ENCODE results near the gene GOT2.
"Not testable (repeated sequence)": the region's sequence is repeated elsewhere in the genome, so short reads cannot be mapped to it uniquely, and the experiment has no call there.

GOT2 gene

DNA sequence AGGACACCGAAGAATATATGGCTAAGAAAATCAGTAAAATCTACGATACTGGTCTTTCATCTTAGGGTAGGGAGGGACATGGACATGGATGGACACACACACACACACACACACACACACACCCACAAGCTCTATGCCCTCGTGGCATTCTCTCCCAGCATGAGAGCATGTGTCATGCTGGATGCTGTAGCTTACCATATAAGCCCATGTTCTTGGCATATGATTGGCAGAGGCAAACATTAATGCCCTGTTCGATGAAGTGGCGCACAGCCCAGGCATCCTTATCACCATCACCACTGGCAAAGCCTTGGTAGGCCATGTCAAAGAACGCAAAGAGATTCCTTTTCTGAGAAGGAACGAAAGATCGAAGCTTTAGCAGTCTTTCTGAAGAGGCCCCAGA is 17.6 kb downstream of the GOT2 start:
- DNase-seq = no peak

GRCh38 chr16:58713742-58714141 is 20.4 kb downstream of the GOT2 start:
- no peak for DNase-seq

- DNase-seq = no peak
Measured at GRCh38 chr16:58709333-58709732, 24.8 kb downstream of the GOT2 start.

GRCh38 chr16:58699151-58699550 is 35.0 kb downstream of the GOT2 start:
- no peak for DNase-seq

DNA sequence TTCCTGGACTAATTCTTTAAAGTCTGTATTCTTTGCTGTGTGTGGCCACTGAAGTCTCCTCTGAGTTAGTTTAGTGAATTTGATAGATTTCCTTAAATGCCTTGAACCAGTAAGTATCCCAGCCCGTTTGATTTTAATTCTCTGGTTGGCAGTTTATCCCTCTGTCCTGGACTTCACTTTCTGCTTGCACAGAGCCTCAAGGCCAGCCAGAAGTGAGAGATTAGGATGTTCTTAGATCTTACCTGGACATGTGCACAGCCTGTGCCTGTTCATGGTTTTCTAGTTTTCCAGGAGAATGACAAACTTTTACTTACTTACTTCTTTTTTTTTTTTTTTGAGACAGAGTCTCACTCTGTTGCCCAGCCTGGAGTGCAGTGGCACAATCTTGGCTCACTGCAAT is 38.7 kb downstream of the GOT2 start:
- DNase-seq = no peak

- DNase-seq = no peak
Measured at GRCh38 chr16:58692450-58692849, 41.7 kb downstream of the GOT2 start.

GRCh38 chr16:58686985-58687706 is 47.0 kb downstream of the GOT2 start:
- not testable (repeated sequence) for DNase-seq

DNA sequence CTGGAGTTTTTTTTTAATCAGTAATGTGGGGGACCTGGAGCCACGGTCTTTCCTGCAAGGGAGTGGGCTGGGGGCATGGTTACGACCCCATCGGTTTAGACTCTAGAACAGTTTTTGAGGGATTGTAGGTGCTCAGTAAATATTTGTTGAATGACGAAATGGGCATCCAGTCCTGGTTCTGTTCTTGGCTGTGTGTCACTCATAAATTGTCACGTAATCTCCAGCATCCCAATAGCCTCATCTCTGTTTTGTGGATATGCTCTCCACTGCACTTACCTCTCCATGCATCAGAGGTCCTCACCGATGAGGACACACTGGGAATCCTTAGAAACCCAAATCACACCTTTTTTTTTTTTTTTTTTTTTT is 49.0 kb downstream of the GOT2 start:
- no peak for DNase-seq

GRCh38 chr16:58684354-58685083 is 49.6 kb downstream of the GOT2 start, which contains the start of gene SLC38A7:
Gene SLC38A7 (minus strand): TSS chr16:58684770. CDS start chr16:58680126, 4,644 bp downstream.
- peak; percentile 74 for DNase-seq

- DNase-seq = no peak
Measured at GRCh38 chr16:58684001-58684353, 50.1 kb downstream of the GOT2 start.

GRCh38 chr16:58679763-58680162 is 54.4 kb downstream of the GOT2 start:
- DNase-seq = no peak

DNA sequence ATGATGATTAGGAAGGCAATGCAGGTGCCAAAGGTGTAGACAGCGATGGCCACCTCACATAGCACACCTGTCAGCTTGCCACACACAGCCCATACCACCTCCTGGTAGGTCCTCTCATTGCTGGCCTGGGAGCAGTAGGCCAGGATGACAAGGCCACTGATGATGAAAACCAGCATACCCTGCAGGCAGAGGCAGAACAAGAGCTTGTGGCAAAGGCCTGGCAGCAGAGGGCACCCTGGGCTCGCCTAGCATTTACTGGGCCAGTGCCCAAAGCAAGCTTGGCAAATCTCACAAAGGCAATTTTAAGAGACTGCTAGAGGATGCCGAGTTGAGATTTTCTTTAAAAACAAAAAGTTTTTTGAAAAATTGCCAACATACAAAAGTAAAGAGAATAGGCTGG is 55.4 kb downstream of the GOT2 start:
- DNase-seq = no peak

GRCh38 chr16:58678269-58678668 is 55.8 kb downstream of the GOT2 start:
- no peak for DNase-seq

DNA sequence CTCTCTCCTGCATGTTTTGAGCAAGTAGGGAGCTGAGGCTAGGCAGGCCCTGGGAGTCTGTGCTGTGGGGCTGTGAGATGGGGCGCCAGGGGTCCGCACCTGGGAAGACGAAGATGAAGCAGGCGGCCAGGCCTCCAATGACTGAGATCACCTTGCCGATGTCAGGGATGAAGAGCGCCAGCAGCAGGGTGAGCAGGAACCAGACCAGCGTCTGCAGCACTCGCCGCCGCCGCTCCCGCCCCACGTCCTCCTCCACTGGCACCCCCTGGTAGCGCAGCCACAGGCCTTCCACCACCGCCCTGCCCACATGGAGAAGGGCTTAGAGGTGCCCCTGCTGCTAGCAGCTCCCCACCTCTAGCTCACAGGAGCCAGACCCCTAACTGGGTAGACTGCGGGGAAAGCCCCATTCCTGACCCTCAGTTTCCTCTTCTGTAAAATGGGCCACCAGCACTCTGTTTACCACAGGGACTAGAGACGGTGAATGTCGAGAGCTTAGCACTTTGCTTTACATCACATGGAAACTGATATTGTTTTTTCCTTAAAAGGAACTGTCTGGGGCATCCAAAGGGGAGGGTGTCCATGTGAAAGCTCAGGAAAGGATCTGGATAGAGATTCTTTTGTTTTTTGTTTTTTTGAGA is 63.1 kb downstream of the GOT2 start:
- DNase-seq = no peak

DNA sequence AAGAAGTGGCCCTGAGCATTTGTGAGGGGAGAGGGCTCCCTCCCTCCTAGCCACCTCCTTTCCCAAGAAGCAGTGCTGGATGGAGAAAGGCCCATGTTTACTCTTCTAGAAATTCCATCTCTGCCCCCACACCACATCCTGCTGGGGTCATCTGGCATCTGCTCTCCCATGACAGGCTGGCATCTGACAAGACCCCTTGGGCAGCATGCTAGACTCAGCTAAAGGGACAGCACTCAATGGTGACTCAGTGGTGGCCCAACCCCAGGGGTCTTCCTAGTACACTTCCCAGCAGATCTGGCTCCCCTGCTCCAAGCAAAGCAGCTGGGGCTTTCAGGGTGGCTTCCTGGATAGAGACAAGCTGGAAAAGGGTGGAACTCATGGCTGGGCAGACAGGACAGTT is 63.9 kb downstream of the GOT2 start:
- no peak for DNase-seq

DNA sequence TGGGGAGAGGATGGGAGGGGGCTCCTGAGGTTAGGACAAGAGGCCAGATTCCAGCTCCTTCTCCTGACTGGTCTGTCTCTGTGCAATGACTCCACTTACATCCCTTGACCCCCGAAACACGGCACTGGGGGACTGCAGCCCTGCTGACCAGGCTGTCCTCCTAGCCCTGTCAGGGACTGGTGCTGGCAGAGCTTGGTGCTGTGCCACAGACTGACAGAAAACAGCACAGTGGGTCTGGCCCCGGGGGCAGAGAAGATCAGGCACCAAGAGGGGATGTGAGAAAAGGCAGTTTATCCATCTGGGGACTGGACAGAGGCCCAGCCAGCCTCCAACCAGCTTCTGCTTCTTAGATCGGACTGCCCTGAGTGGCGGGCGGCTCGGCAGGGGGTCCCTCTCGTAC is 68.9 kb downstream of the GOT2 start:
- no peak for DNase-seq

DNA sequence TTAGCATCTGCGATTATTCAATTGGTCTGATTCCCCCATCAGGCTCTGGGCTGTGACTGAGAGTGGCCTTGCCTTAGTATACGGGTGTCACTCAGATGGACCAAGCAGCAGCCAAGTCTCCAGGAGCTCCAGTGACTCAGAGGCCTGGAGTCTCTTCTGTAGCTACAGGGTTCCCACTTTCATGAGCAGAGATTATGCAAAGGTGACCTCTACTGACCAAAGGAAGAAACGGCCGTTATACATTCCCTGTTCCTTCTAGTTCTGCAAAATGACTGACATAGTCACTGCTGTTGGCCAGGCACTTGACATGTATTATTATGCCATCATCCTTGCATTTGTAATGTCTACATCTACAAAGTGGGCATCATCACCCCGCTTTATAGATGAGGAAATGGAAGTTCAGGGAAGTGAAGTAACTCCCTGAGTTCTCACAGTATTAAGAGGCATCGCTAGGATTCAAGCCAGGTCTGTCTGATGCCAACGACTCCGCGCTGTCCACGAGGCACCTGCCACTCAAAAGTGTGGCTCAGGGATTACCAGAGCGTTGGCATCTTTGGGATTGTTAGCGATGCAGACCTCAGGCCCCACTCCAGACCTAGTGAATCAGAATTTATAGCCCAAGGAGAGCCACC is 72.8 kb downstream of the GOT2 start:
- peak; percentile 14 for DNase-seq

DNA sequence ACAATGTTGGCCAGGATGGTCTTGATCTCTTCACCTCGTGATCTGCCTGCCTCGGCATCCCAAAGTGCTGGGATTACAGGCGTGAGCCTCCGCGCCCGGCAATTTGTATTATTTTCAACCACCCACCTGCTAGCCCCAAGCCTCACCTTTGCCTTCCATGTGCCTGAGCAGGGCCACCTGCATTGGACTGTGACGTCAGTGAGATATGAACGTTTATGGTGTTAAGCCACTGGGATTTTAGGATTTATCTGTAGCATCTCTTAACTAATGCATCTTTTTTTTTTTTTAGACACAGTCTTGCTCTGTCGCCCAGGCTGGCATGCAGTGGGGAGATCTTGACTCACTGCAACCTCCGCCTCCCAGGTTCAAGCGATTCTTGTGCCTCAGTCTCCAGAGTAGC is 74.2 kb downstream of the GOT2 start:
- DNase-seq = not testable (repeated sequence)

- no peak for DNase-seq
Measured at GRCh38 chr16:58658796-58659211, 75.3 kb downstream of the GOT2 start.
